ENCODE measurements around the gene SKI. TPM values are rescaled to one million over a fixed set of nuclear protein-coding genes. Genes with fewer than 3 reads are reported as not detected.

Gene SKI
- total and polyA plus RNA-seq, 2 experiments from 2014 or later = 9.3 to 66.8 TPM

- TF ChIP-seq, protein P1, sequence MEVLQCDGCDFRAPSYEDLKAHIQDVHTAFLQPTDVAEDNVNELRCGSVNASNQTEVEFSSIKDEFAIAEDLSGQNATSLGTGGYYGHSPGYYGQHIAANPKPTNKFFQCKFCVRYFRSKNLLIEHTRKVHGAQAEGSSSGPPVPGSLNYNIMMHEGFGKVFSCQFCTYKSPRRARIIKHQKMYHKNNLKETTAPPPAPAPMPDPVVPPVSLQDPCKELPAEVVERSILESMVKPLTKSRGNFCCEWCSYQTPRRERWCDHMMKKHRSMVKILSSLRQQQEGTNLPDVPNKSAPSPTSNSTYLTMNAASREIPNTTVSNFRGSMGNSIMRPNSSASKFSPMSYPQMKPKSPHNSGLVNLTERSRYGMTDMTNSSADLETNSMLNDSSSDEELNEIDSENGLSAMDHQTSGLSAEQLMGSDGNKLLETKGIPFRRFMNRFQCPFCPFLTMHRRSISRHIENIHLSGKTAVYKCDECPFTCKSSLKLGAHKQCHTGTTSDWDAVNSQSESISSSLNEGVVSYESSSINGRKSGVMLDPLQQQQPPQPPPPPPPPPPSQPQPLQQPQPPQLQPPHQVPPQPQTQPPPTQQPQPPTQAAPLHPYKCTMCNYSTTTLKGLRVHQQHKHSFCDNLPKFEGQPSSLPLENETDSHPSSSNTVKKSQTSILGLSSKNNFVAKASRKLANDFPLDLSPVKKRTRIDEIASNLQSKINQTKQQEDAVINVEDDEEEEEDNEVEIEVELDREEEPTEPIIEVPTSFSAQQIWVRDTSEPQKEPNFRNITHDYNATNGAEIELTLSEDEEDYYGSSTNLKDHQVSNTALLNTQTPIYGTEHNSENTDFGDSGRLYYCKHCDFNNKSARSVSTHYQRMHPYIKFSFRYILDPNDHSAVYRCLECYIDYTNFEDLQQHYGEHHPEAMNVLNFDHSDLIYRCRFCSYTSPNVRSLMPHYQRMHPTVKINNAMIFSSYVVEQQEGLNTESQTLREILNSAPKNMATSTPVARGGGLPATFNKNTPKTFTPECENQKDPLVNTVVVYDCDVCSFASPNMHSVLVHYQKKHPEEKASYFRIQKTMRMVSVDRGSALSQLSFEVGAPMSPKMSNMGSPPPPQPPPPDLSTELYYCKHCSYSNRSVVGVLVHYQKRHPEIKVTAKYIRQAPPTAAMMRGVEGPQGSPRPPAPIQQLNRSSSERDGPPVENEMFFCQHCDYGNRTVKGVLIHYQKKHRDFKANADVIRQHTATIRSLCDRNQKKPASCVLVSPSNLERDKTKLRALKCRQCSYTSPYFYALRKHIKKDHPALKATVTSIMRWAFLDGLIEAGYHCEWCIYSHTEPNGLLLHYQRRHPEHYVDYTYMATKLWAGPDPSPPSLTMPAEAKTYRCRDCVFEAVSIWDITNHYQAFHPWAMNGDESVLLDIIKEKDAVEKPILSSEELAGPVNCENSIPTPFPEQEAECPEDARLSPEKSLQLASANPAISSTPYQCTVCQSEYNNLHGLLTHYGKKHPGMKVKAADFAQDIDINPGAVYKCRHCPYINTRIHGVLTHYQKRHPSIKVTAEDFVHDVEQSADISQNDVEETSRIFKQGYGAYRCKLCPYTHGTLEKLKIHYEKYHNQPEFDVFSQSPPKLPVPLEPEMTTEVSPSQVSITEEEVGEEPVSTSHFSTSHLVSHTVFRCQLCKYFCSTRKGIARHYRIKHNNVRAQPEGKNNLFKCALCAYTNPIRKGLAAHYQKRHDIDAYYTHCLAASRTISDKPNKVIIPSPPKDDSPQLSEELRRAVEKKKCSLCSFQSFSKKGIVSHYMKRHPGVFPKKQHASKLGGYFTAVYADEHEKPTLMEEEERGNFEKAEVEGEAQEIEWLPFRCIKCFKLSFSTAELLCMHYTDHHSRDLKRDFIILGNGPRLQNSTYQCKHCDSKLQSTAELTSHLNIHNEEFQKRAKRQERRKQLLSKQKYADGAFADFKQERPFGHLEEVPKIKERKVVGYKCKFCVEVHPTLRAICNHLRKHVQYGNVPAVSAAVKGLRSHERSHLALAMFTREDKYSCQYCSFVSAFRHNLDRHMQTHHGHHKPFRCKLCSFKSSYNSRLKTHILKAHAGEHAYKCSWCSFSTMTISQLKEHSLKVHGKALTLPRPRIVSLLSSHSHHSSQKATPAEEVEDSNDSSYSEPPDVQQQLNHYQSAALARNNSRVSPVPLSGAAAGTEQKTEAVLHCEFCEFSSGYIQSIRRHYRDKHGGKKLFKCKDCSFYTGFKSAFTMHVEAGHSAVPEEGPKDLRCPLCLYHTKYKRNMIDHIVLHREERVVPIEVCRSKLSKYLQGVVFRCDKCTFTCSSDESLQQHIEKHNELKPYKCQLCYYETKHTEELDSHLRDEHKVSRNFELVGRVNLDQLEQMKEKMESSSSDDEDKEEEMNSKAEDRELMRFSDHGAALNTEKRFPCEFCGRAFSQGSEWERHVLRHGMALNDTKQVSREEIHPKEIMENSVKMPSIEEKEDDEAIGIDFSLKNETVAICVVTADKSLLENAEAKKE (CRISPR knock-in tag; IDR thresholded peaks at IDR 0.05) = no peak
- TF ChIP-seq STAT1 (IDR thresholded peaks at IDR 0.05; ENCODE audit: unreplicated experiment) = no peak
- TF ChIP-seq CREB1 (CRISPR knock-in tag; IDR thresholded peaks at IDR 0.05; ENCODE audit: low read depth) = no peak
- TF ChIP-seq NANOG (IDR thresholded peaks at IDR 0.05; ENCODE audit: borderline replicate concordance) = no peak
- no peak for TF ChIP-seq ZNF331 (CRISPR knock-in tag; IDR thresholded peaks at IDR 0.05; ENCODE audit: low read depth)
- TF ChIP-seq ZNF114 (CRISPR knock-in tag; IDR thresholded peaks at IDR 0.05) = no peak
- no peak for TF ChIP-seq REST (IDR thresholded peaks at IDR 0.05; ENCODE audit: unreplicated experiment)
- no peak for TF ChIP-seq EZH2 (IDR thresholded peaks at IDR 0.05; ENCODE audit: low read depth, unreplicated experiment)
- TF ChIP-seq POLR2AphosphoS5 (IDR thresholded peaks at IDR 0.05; ENCODE audit: low read depth) = no peak
Measured at GRCh38 chr1:2276803-2277580, 48.9 kb downstream of the SKI start (continued).

Measured in GM23338 (cell line).